ENCODE data around the gene FXYD2.
A peak's percentile ranks its signal among the peaks of the same experiment; 100 is the strongest.

Gene FXYD2

GRCh38 chr11:117793583-117793982 lies 31.0 kb downstream of the FXYD2 start:
- peak in 13 of 42 donors; percentile 24 to 72 (median 43) for DNase-seq
- intact Hi-C loops (cut with DNase I), result loop anchor here (10.0 kb wide), 3 partner anchors 119 to 259 kb away; no protein-coding TSS in a partner anchor

GRCh38 chr11:117792992-117793391 lies 31.6 kb downstream of the FXYD2 start:
- peak in 20 of 42 donors; percentile 36 to 75 (median 52) for DNase-seq
- intact Hi-C loops (cut with DNase I), result loop anchor here (10.0 kb wide), 3 partner anchors 118 to 258 kb away; no protein-coding TSS in a partner anchor

GRCh38 chr11:117792241-117792640 lies 32.3 kb downstream of the FXYD2 start:
- intact Hi-C loops (cut with DNase I), result loop anchor here (10.0 kb wide), 3 partner anchors 117 to 257 kb away; no protein-coding TSS in a partner anchor
- DNase-seq, result peak in 4 of 42 donors; percentile 26 to 58 (median 36)

GRCh38 chr11:117790279-117790678 lies 34.3 kb downstream of the FXYD2 start:
- intact Hi-C loops (cut with DNase I), result loop anchor here (10.0 kb wide), 3 partner anchors 115 to 255 kb away; no protein-coding TSS in a partner anchor
- no peak for DNase-seq

- intact Hi-C loops (cut with DNase I), result no loop called here
- no peak for DNase-seq
Measured at GRCh38 chr11:117789241-117789640, 35.3 kb downstream of the FXYD2 start.

- intact Hi-C loops (cut with DNase I), result no loop called here
- DNase-seq, result peak in 2 of 42 donors; percentile 23 to 51
Measured at GRCh38 chr11:117786135-117786870, 38.2 kb downstream of the FXYD2 start.

- no peak for DNase-seq
- intact Hi-C loops (cut with DNase I), result no loop called here
Measured at GRCh38 chr11:117782101-117782500, 42.4 kb downstream of the FXYD2 start.

- intact Hi-C loops (cut with DNase I), result no loop called here
- no peak for DNase-seq
Measured at GRCh38 chr11:117781627-117782026, 42.9 kb downstream of the FXYD2 start.

- intact Hi-C loops (cut with DNase I), result no loop called here
- DNase-seq, result no peak
Measured at GRCh38 chr11:117780456-117780855, 44.1 kb downstream of the FXYD2 start.

GRCh38 chr11:117774553-117774952 lies 50.0 kb downstream of the FXYD2 start:
- DNase-seq, result no peak
- intact Hi-C loops (cut with DNase I), result no loop called here

GRCh38 chr11:117772360-117772759 lies 52.2 kb downstream of the FXYD2 start:
- intact Hi-C loops (cut with DNase I), result no loop called here
- peak in 5 of 42 donors; percentile 22 to 44 (median 37) for DNase-seq

- intact Hi-C loops (cut with DNase I), result no loop called here
- DNase-seq, result peak in 2 of 42 donors; percentile 28 to 30
Measured at GRCh38 chr11:117771841-117772240, 52.7 kb downstream of the FXYD2 start.

GRCh38 chr11:117771197-117771596 lies 53.3 kb downstream of the FXYD2 start:
- intact Hi-C loops (cut with DNase I), result no loop called here
- peak; percentile 52 to 92 (median 80) for DNase-seq

- intact Hi-C loops (cut with DNase I), result no loop called here
- DNase-seq, result peak in 1 of 42 donors; percentile 13
Measured at GRCh38 chr11:117770061-117770460, 54.5 kb downstream of the FXYD2 start.
